Testis (tissue), 2 donors: ENCODE data around the gene P2RY6.

Experiments
- CTCF ChIP-seq, 3 experiments: fragments of 450-650 bp in 2 of 3; fragments of 200-600 bp in 1 of 3; sonication (generic) in 1 of 3; IDR thresholded peaks; one replicate each; pipeline ENCODE4 v1.5.1; 2016 to 2019; ENCODE audit warnings: antibody characterized with exemption in 3 of 3, mild to moderate bottlenecking in 2 of 3, moderate library complexity in 1 of 3
- POLR2A ChIP-seq: fragments of 450-650 bp; IDR thresholded peaks from one replicate; pipeline ENCODE4 v1.6.1; 2017; ENCODE audit warnings: antibody characterized with exemption, mild to moderate bottlenecking, moderate library complexity

GRCh38 chr11:73291781-73292524 is 19.8 kb downstream of the P2RY6 start:
- TF ChIP-seq CTCF (IDR thresholded peaks at IDR 0.05) (no peak), POLR2A (no peak)
